GM19239 (cell line): ENCODE data around the gene ANKRD23.
A peak's percentile ranks its signal among the peaks of the same experiment; 100 is the strongest.

Experiments used
- DNase-seq: peaks from one replicate; pipeline ENCODE4 v3.0.0; 2011; ENCODE audit warnings: low spot score; ENCODE audit not compliant: insufficient read length
- FAIRE-seq: peaks from 2 replicates; lab custom pipeline; 2011; peaks lifted over from hg19 to GRCh38; lab: Jason Lieb, UNC

Gene ANKRD23

GRCh38 chr2:96878171-96878570 is 34.4 kb upstream of the ANKRD23 start:
- no peak for FAIRE-seq
- no peak for DNase-seq

GRCh38 chr2:96877631-96878092 is 33.8 kb upstream of the ANKRD23 start:
- no peak for DNase-seq
- no peak for FAIRE-seq

- DNase-seq (no peak), FAIRE-seq (no peak)
Measured at GRCh38 chr2:96877042-96877451, 33.2 kb upstream of the ANKRD23 start.

DNA sequence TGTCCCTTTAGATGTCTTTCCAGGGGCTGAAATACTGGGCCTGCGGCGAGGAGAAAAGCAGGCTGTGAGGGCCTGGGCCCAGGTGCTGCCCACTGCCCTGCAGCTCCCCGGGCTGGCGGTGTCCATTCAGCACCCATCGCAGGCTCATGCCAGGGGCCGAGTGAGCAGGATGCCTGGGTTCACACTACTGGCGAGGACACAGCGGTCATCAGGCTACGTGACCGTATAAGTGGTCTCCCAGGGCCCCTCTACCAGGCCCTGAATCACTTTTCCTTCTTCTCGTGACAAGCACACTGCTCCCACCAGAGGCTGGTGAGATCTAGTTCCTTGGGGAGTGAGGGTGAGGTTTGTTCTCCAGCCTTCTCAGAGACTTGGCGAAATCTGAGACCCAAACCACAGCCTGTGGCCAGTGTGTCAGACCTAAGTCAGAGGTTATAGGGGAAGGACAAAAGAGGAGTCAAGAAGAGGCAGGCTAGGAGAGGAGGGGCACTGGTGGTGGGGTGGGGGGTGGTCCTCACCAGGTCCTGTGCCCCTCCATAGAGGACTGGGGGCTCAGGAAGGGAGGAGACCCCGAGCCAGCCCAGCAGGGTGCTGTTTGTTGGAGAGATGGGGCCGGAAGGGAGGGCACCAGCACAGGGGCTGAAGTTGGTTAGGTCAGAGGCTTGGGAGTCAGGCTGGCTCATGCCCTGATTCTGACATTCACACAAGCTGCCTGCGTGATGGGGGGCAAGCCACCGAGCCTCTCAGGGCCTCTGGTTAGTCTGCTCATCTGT is 32.6 kb upstream of the ANKRD23 start:
- FAIRE-seq (no peak), DNase-seq (no peak)

DNA sequence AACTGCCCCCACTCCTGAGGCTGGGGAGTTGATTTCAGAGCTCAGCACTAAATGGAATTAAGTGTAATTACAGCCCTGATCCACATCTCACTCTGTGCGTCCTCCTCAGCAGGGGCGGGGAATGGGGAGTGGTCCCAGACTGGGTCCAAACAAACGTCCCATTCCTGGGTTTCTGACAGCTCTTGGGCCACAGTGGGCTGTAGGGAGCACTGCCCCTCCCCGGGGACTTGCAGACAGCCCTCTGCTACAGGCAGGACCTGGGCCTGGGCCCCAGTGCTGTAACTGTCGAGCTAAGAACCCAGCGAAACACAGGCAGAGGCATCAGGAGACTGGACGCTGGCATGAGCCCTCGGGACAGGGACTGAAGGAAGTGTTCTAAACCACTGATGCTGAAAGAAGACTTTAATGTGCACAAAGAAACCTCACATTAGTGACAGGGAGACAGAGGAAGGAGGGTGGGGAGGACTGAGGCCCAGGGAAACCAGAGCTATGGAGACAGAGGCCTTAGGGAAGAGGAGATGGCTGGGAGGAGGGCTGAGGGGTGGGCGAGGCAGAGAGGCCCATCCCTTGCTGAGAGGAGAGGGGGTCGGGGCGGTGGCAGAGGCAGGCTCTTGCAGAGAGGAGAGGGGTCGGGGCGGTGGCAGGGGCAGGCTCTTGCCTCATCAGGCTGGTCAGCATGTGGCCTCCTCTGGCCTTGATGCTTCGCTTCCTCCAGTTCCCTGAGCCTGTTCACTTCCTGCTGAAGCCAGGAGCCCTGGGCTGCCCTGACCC is 31.9 kb upstream of the ANKRD23 start:
- no peak for FAIRE-seq
- no peak for DNase-seq

DNA sequence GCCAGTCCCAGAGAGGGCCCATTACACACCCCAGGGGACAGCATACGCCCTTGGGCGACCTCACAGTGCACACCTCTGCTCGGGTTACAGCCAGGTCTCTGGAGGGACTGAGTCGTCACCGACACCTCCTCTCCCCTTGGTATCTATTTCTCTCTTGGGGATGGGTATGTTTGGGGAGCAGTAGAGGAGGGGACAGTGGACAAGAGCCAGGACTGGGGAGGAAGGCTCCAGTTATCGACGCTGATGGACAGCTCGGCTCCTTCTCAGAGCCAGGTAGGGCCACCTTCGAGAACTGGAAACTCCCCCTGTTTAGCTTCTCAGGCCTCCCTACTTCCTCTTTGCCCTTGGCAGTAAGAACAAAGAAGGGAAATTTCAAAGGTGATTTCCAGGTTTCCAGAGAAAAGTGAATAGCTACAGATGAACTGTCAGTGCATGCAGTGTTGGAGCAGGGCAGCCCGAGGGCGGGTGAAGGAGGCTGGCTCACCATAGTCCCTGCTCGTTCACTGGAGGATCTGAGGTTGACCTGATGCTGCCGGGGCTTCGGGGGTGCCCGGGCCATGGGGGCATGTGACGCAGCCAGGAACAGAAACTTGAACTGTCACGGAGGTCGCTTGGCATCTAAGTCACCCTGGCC is 30.5 kb upstream of the ANKRD23 start:
- peak; percentile 58 for FAIRE-seq
- no peak for DNase-seq

DNA sequence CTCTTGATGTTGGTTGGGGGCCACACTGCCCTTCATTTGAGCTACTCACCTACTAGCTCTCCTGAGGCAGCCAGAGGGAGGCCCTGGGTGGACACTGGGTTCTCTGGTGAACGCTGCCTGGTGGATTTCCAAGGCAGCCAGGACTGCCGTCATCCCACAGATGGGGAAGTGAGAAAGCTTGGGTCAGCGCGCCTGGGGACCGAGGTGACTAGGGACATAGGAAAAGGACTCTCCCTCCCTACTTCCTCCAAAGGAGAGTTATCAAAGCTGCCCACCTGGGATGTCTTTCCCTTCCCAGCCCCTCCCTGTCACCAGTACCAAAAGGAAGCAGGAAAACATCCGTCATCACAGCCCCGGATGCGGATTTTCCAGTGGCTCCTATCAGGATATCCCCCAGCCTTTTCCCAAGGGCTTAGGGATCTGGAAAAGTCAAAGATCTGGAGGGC is 29.9 kb upstream of the ANKRD23 start:
- FAIRE-seq (no peak), DNase-seq (no peak)

- FAIRE-seq, result no peak
- no peak for DNase-seq
Measured at GRCh38 chr2:96872591-96873349, 28.9 kb upstream of the ANKRD23 start.

GRCh38 chr2:96870626-96871255 is 26.9 kb upstream of the ANKRD23 start:
- FAIRE-seq (no peak), DNase-seq (no peak)

DNA sequence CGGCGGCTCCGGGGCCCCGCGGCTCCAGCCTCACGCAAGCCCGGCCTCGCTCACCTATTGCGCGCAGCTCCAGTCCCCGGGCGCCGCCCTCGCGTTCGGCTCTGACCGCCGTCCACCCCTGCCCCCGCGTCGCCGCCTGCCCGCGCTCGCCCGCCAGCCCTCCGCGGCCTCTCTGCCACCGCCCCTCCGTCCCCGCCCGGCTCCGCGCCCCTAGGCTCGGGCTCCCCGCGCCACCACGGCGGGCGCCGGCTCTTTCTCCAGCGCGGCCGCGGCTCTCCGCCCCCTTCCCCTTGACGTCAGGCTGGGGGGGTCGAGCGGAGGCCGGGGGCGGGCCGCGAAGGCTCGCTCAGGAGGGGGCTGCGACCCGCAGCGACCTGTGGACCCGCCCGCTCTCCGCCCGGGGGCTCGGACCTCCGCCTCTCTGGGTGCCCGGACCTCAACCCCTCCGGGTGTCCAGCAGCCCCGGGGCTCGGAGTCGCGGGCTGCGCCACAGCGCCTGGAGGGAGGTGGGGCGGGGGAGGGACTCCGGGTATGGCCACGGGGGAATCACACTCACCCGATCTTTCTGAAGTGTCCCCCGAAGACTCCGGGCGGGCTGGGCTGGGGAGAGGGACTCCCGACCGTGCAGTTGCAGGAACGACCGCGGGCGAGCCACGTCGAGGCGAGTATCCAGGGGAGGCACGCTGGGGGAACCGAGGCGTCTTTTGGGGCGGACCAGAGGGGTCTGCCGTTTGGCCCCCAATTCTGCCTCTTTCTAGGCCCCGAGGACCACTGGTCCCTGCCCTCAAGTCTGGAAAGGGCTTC is 26.2 kb upstream of the ANKRD23 start, which contains the start of gene SEMA4C:
Gene SEMA4C, minus strand, starts transcription at position 259 of the 804 bp plus-strand sequence. CDS start 2,194 bp downstream, outside the sequence.
- DNase-seq, result no peak
- FAIRE-seq, result no peak

- DNase-seq (no peak), FAIRE-seq (no peak)
Measured at GRCh38 chr2:96869281-96869821, 25.5 kb upstream of the ANKRD23 start.

DNA sequence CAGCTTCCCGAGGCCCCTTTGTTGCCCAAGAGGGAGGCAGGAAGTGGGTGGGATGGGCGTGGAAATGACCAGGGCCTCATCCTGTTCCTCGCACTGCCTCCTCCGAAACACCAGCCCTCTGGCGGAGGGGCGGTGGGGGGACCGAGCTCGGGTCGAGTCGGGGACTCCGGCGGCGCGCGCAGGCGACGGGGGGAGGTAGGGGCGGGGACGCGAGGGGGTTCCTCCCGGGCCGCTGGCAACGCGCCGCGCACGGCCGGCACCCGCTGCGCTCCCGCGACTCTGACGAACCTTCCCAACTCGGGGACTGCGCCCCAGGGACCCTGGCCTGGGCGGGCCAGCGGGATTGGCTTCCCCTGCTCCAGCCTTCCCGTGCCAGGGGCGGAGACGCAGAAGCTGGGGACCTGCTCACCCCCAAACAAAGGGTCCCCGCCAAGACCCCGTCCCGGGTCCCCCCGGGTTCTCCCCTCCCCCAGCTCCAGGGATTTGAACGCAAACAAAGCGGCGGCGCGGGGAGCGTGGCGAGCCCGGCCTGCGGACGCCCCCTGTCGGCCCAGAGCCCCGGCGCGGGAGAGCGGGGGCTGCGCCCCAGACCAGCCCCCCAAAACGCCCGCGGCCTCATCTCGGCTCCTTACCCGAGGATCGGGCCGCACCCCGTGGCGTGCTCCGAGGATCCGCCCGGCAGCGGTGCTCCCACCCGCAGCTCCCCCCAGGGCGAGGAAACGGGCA is 24.9 kb upstream of the ANKRD23 start:
- DNase-seq, result peak; percentile 85
- peak; percentile 63 for FAIRE-seq

- no peak for DNase-seq
Measured at GRCh38 chr2:96867756-96868554, 24.1 kb upstream of the ANKRD23 start.

GRCh38 chr2:96866986-96867755 is 23.4 kb upstream of the ANKRD23 start:
- FAIRE-seq, result no peak
- no peak for DNase-seq

More at GRCh38 chr2:96867756-96868554, 24.1 kb upstream of the ANKRD23 start:
- peak; percentile 35 for FAIRE-seq

- FAIRE-seq, result no peak
- DNase-seq, result no peak
Measured at GRCh38 chr2:96866586-96866985, 22.8 kb upstream of the ANKRD23 start.

DNA sequence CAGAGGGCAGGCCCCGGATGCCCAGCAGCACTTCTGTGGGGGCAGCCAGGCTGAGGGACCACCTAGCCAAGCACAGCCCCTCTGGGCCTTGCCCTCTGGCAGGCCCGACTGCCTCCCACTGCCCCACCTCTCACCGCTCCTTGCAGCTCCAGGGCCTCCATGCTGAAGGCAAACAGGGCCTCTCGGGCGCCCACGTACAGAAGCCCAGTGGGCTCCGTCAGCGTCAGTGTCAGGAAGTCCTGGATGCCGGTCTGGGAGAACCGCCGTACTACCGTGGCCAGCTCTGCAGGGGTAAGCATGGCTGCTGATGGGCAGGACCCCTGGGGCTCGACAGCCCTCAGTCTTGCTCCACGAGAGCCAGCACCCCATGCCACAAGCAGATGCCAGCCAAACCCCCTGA is 22.3 kb upstream of the ANKRD23 start:
- FAIRE-seq (no peak), DNase-seq (no peak)
